ENCODE data around the gene ARHGAP31. TPM values are rescaled to one million over a fixed set of nuclear protein-coding genes. Genes with fewer than 3 reads are reported as not detected.

The ARHGAP31 gene
- total and polyA plus RNA-seq, 7 donors = 1.9 to 13.2 (median 5.3) TPM

- Histone ChIP-seq H3K9me3 (no peaks in the 10 kb centered on the region), H3K27me3 (ENCODE audit: insufficient read depth in 3 of 3, low read length in 2 of 3) (no peaks in the 10 kb centered on the region), H3K36me3 (ENCODE audit: insufficient read depth in 1 of 2, low read depth in 1 of 2) (no peaks in the 10 kb centered on the region), H3K4me1 (peaks cover 9% of the 10 kb centered on the region), H3K27ac (no peak overlapping the region), H3K4me3 (no peak overlapping the region)
- no peak for TF ChIP-seq CTCF (IDR thresholded peaks at IDR 0.05)
- no peak for ATAC-seq
- WGBS, 3 donors = 92% methylated on average over 13 of the region's 13 CpGs
- intact Hi-C loops (cut with DNase I) = no loop called here
- no peak for DNase-seq
Observed at GRCh38 chr3:119326976-119327375, 32.8 kb downstream of the ARHGAP31 start.

- 50 to 63% (median 52%) methylated on average over 7 of the region's 7 CpGs for WGBS, 3 donors
- Histone ChIP-seq H3K36me3 (ENCODE audit: insufficient read depth in 1 of 2, low read depth in 1 of 2) (no peaks in the 10 kb centered on the region), H3K4me3 (no peak overlapping the region), H3K27ac (no peak overlapping the region), H3K4me1 (no peaks in the 10 kb centered on the region), H3K9me3 (no peaks in the 10 kb centered on the region), H3K27me3 (ENCODE audit: insufficient read depth in 3 of 3, low read length in 2 of 3) (no peaks in the 10 kb centered on the region)
- DNase-seq (no peak), ATAC-seq (no peak)
- TF ChIP-seq CTCF (IDR thresholded peaks at IDR 0.05) = no peak
- intact Hi-C loops (cut with DNase I) = no loop called here
Observed at GRCh38 chr3:119329551-119329950, 35.4 kb downstream of the ARHGAP31 start.

- no peak for DNase-seq
- Histone ChIP-seq H3K9me3 (no peaks in the 10 kb centered on the region), H3K4me3 (no peak overlapping the region), H3K4me1 (no peaks in the 10 kb centered on the region), H3K27ac (no peak overlapping the region), H3K36me3 (ENCODE audit: insufficient read depth in 1 of 2, low read depth in 1 of 2) (no peaks in the 10 kb centered on the region), H3K27me3 (ENCODE audit: insufficient read depth in 3 of 3, low read length in 2 of 3) (no peaks in the 10 kb centered on the region)
- no peak for ATAC-seq
- 80 to 91% (median 86%) methylated on average over 3 of the region's 3 CpGs for WGBS, 3 donors
- TF ChIP-seq CTCF (IDR thresholded peaks at IDR 0.05) = no peak
- intact Hi-C loops (cut with DNase I) = no loop called here
Observed at GRCh38 chr3:119330181-119330580, 36.0 kb downstream of the ARHGAP31 start.

GRCh38 chr3:119330858-119331257 is 36.7 kb downstream of the ARHGAP31 start:
- Histone ChIP-seq H3K27ac (no peak overlapping the region), H3K4me1 (no peaks in the 10 kb centered on the region), H3K9me3 (no peaks in the 10 kb centered on the region), H3K27me3 (ENCODE audit: insufficient read depth in 3 of 3, low read length in 2 of 3) (no peaks in the 10 kb centered on the region), H3K36me3 (ENCODE audit: insufficient read depth in 1 of 2, low read depth in 1 of 2) (no peaks in the 10 kb centered on the region), H3K4me3 (no peak overlapping the region)
- 89 to 93% (median 89%) methylated on average over 4 of the region's 4 CpGs for WGBS, 3 donors
- no peak for TF ChIP-seq CTCF (IDR thresholded peaks at IDR 0.05)
- intact Hi-C loops (cut with DNase I) = no loop called here
- DNase-seq (no peak), ATAC-seq (no peak)

- no peak overlapping the region for H3K4me3 ChIP-seq
- 50 to 78% (median 72%) methylated on average over 3 of the region's 3 CpGs for WGBS, 3 donors
- no peak overlapping the region for H3K27ac ChIP-seq
- no peaks in the 10 kb centered on the region for H3K4me1 ChIP-seq
- ATAC-seq (no peak), DNase-seq (no peak)
- no peaks in the 10 kb centered on the region for H3K27me3 ChIP-seq (ENCODE audit: insufficient read depth in 3 of 3, low read length in 2 of 3)
- no peaks in the 10 kb centered on the region for H3K36me3 ChIP-seq (ENCODE audit: insufficient read depth in 1 of 2, low read depth in 1 of 2)
- H3K9me3 ChIP-seq = no peaks in the 10 kb centered on the region
- no peak for TF ChIP-seq CTCF (IDR thresholded peaks at IDR 0.05)
- intact Hi-C loops (cut with DNase I) = no loop called here
Observed at GRCh38 chr3:119331661-119332060, 37.5 kb downstream of the ARHGAP31 start.
